ENCODE data around the gene FLAD1.

FLAD1 gene

GRCh38 chr1:154982897-154983648 lies at the start of gene FLAD1:
TSS of gene FLAD1 (plus strand) at chr1:154983344. CDS start at chr1:154983695, 351 bp downstream.
- DNase-seq (ENCODE audit: low read depth) = peak; percentile 100
- H3K4me3 ChIP-seq (ENCODE audit: low read depth, low read length) = peak within 1 kb of the TSS; percentile 87
- TF ChIP-seq POLR2A (IDR thresholded peaks at IDR 0.05; ENCODE audit: extremely low read depth, insufficient read length) (peak; percentile 63), CTCF (IDR thresholded peaks at IDR 0.05; ENCODE audit: low read depth, low read length) (no peak), MAX (IDR thresholded peaks at IDR 0.05; ENCODE audit: low read depth, low read length) (peak; percentile 100), MYC (IDR thresholded peaks at IDR 0.05; ENCODE audit: low read depth, low read length) (peak; percentile 96)

DNA sequence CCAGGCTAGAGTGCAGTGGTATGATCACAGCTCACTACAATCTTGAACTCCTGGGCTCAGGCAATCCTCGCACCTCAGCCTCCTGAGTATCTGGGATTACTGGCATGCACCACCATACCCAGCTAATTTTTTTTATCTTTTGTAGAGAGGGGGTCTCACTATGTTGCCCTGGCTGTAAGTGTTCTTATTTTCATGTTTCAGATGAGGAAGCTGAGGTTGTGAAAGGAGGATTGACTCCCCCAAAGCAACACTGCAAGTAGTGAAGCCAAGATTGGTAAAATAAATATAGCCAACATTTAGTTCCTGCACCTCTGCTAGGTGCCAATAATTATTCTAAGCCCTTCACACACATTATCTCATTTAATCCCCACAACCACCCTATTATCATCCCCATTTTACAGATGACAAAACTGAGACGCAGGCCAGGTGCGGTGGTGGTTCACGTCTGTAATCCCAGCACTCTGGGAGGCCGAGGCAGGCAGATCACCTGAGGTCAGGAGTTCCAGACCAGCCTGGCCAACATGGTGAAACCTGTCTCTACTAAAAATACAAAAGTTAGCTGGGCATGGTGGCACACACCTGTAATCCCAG lies 48.7 kb upstream of the FLAD1 start:
- DNase-seq (ENCODE audit: low read depth) = no peak
- TF ChIP-seq CTCF (IDR thresholded peaks at IDR 0.05; ENCODE audit: low read depth, low read length) (no peak), MAX (IDR thresholded peaks at IDR 0.05; ENCODE audit: low read depth, low read length) (no peak), POLR2A (IDR thresholded peaks at IDR 0.05; ENCODE audit: extremely low read depth, insufficient read length) (no peak)

DNA sequence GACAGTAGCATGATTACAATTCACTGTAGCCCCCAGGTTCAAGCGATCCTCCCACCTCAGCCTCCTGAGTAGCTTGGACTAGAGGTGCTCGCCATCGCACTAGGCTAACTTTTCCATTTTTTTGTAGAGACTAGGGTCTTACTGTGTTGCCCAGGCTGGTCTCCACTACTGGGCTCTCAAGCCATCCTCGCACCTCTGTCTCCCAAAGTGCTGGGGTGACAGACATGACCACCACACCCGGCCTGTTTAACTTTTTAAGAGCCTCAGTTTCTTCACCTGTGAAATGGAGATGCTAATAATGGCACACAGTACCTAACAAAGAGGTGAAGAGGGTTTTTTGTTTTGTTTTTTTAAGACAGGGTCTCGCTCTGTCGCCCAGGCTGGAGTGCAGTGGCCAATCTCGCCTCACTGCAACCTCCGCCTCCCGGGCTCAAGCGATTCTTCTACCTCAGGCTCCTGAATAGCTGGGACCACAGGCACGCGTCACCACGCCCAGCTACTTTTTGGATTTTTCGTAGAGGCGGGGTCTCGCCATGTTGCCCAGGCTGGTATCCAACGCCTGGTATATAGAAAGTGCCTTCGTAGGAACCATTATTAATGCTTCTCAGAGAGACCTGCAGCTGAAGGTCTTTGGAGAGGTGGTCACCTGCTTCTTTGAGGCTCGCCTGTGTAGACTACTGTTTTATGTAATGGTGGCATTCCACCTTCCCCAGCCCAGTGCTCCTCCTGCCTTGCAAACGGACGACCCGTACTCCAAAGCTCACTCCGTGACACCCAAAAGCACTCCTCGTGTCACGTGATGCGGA lies 47.2 kb upstream of the FLAD1 start:
- no peak for TF ChIP-seq CTCF (IDR thresholded peaks at IDR 0.05; ENCODE audit: low read depth, low read length)
- no peak for TF ChIP-seq MYC (IDR thresholded peaks at IDR 0.05; ENCODE audit: low read depth, low read length)
- no peak for TF ChIP-seq MAX (IDR thresholded peaks at IDR 0.05; ENCODE audit: low read depth, low read length)
- no peak for TF ChIP-seq POLR2A (IDR thresholded peaks at IDR 0.05; ENCODE audit: extremely low read depth, insufficient read length)
- no peak for DNase-seq (ENCODE audit: low read depth)
- peak overlapping the region; percentile 78 for H3K4me3 ChIP-seq (ENCODE audit: low read depth, low read length)

More for the DNA sequence above, 48.7 kb upstream of the FLAD1 start:
- no peak overlapping the region for H3K4me3 ChIP-seq (ENCODE audit: low read depth, low read length)

DNA sequence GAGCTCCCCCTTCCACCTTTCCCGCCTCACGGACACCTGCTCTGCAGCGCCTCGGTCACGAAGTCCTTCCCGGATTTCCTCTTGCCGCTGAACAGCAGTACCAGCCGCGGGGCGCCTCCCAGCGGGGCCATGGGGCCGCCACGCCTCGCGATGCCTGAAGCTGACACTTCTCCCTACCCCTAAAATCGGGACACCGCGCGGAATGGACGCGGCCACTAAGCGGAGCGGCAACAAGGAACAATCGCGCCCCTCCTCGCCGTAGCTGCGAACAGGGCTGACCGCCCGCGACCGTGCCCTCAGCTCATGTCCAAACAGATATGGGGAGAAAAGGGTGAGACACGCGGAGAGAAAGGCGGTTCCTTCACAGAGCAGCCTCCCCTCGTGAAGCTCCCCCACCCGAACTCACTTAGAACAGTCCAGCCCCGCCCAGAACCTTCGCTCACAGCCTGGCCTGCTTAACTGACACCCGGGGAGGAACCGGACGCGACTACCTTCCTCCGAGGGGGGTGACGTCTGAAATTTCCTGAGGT lies 46.5 kb upstream of the FLAD1 start, which contains the start of gene PMVK:
Gene PMVK, minus strand, starts transcription at position 165 of the 530 bp plus-strand sequence. Its CDS starts 34 bp downstream, at position 131.
- TF ChIP-seq POLR2A (IDR thresholded peaks at IDR 0.05; ENCODE audit: extremely low read depth, insufficient read length) (peak; percentile 77), MAX (IDR thresholded peaks at IDR 0.05; ENCODE audit: low read depth, low read length) (peak; percentile 96), MYC (IDR thresholded peaks at IDR 0.05; ENCODE audit: low read depth, low read length) (peak; percentile 89), CTCF (IDR thresholded peaks at IDR 0.05; ENCODE audit: low read depth, low read length) (peak; percentile 25)
- DNase-seq (ENCODE audit: low read depth) = peak; percentile 96
- peak within 1 kb of the TSS; percentile 78 for H3K4me3 ChIP-seq (ENCODE audit: low read depth, low read length)
